B cell (primary cell): Measurements from ENCODE around the gene WASHC4. TPM values are rescaled to one million over a fixed set of nuclear protein-coding genes. Genes with fewer than 3 reads are reported as not detected.

ENCODE experiments used
- ATAC-seq: fragments of 200-7000 bp; cut with Tn5 transposase; one replicate; pipeline ENCODE4 v1.10.0; 2021; ENCODE audit warnings: low read depth, mild to moderate bottlenecking, moderate number of reproducible peaks, moderate library complexity
- CTCF ChIA-PET: fragments of 350-600 bp; sonication (Branson Sonifier 250); formaldehyde crosslinking; loops from one replicate; lab custom pipeline; 2021; ENCODE audit warnings: antibody characterized with exemption, inconsistent platforms; lab: Charles Lee
- POLR2A ChIA-PET: fragments of 350-600 bp; sonication (Branson Sonifier 250); formaldehyde crosslinking; loops from one replicate; lab custom pipeline; 2021; ENCODE audit warnings: antibody characterized with exemption; lab: Charles Lee
- DNase-seq: peaks from one replicate; pipeline ENCODE4 v3.0.0; 2013
- H2AFZ ChIP-seq: 2 replicates; pipeline ENCODE4 v1.6.1; 2012; ENCODE audit warnings: mild to moderate bottlenecking, low read depth, low read length; ENCODE audit not compliant: insufficient read depth, poor library complexity, severe bottlenecking
- H3K27ac ChIP-seq, 2 donors: 1 replicate in 1 of 2; 2 replicates in 1 of 2; pipeline ENCODE4 v1.5.1; 2012 to 2013; ENCODE audit warnings: low read length in 2 of 2, mild to moderate bottlenecking in 2 of 2, moderate library complexity in 1 of 2
- H3K27me3 ChIP-seq, 4 experiments: fragments of 200-600 bp in 1 of 4; sonication (generic) in 1 of 4; replicated peaks in 1 of 4; 1 replicate in 2 of 4; 2 replicates in 2 of 4; pipeline versions ENCODE4 v1.6.1 to v1.7.0; 2013 to 2016; ENCODE audit warnings: low read length in 3 of 4, mild to moderate bottlenecking in 2 of 4, mixed read lengths in 1 of 4, moderate library complexity in 1 of 4; ENCODE audit not compliant: insufficient read depth in 4 of 4, control insufficient read depth in 3 of 4; ENCODE audit errors: control extremely low read depth in 1 of 4
- H3K36me3 ChIP-seq, 2 experiments: replicated peaks in 1 of 2; 1 replicate in 1 of 2; 2 replicates in 1 of 2; pipeline versions ENCODE4 v1.6.1 to v1.7.1; 2013; ENCODE audit warnings: low read length in 1 of 2; ENCODE audit not compliant: insufficient read depth in 2 of 2, control insufficient read depth in 1 of 2; ENCODE audit errors: control extremely low read depth in 1 of 2, extremely low read depth in 1 of 2
- H3K4me1 ChIP-seq, 2 donors: fragments of 200-600 bp in 1 of 2; sonication (generic) in 1 of 2; 1 replicate in 1 of 2; 2 replicates in 1 of 2; pipeline versions ENCODE4 v1.5.1 to v1.6.1; 2013 to 2017; ENCODE audit warnings: low read length in 2 of 2; ENCODE audit not compliant: control insufficient read depth in 2 of 2, insufficient read depth in 2 of 2
- H3K4me2 ChIP-seq: replicated peaks from 2 replicates; pipeline ENCODE3; 2012; ENCODE audit warnings: mild to moderate bottlenecking, low read depth, low read length; ENCODE audit not compliant: poor library complexity, severe bottlenecking
- H3K4me3 ChIP-seq, 5 experiments: fragments of 200-600 bp in 1 of 5; sonication (generic) in 1 of 5; 1 replicate in 3 of 5; 2 replicates in 2 of 5; pipeline versions ENCODE4 v1.5.1 to v1.7.0; 2011 to 2016; ENCODE audit warnings: low read length in 4 of 5, mild to moderate bottlenecking in 4 of 5, low read depth in 2 of 5, control low read depth in 1 of 5, moderate library complexity in 1 of 5; ENCODE audit not compliant: insufficient read depth in 1 of 5; ENCODE audit errors: control extremely low read depth in 1 of 5, extremely low read depth in 1 of 5
- H3K79me2 ChIP-seq: fragments of 200-600 bp; sonication (generic); one replicate; pipeline ENCODE4 v1.6.0; 2016; ENCODE audit warnings: low read length; ENCODE audit not compliant: control insufficient read depth, insufficient read depth
- H3K9ac ChIP-seq: fragments of 200-600 bp; sonication (generic); 2 replicates; pipeline ENCODE4 v1.6.1; 2017; ENCODE audit warnings: mild to moderate bottlenecking, low read length, moderate library complexity
- H3K9me3 ChIP-seq, 3 donors: one replicate each; pipeline versions ENCODE4 v1.6.1 to v1.7.1; 2013; ENCODE audit warnings: low read length in 2 of 3; ENCODE audit not compliant: control insufficient read depth in 2 of 3, insufficient read depth in 1 of 3; ENCODE audit errors: control extremely low read depth in 1 of 3
- H4K20me1 ChIP-seq: 2 replicates; pipeline ENCODE4 v1.6.0; 2012; ENCODE audit warnings: mild to moderate bottlenecking, low read length; ENCODE audit not compliant: insufficient read depth, control insufficient read depth, poor library complexity, severe bottlenecking
- H3K27ac Mint-ChIP-seq: one replicate; pipeline ENCODE4 v1.8.0; 2021; ENCODE audit warnings: mixed read lengths
- H3K27me3 Mint-ChIP-seq: one replicate; pipeline ENCODE4 v1.8.0; 2021; ENCODE audit warnings: mixed read lengths
- H3K4me1 Mint-ChIP-seq: one replicate; pipeline ENCODE4 v1.8.0; 2021; ENCODE audit warnings: mixed read lengths
- H3K4me3 Mint-ChIP-seq: one replicate; pipeline ENCODE4 v1.8.0; 2021; ENCODE audit warnings: mixed read lengths
- H3K9me3 Mint-ChIP-seq: one replicate; pipeline ENCODE4 v1.8.0; 2022; ENCODE audit warnings: mixed read lengths; ENCODE audit not compliant: insufficient read depth
- EZH2 ChIP-seq: IDR thresholded peaks from 2 replicates; pipeline ENCODE4 v1.6.1; 2012; ENCODE audit warnings: borderline replicate concordance, low read depth, mild to moderate bottlenecking, moderate library complexity, low read length; ENCODE audit not compliant: insufficient read depth, poor library complexity, severe bottlenecking
- intact Hi-C: fragments of 100-400 bp; cut with micrococcal nuclease; formaldehyde crosslinking; loops from one replicate; pipeline ENCODE4 v1.10.0; 2022
- polyA plus RNA-seq: library from polyadenylated mRNA; depleted of rRNA; stranded (reverse); fragments of >200 nt; gene quantifications from 2 replicates; pipeline ENCODE4 v1.2.3, GENCODE V29; 2012
- total RNA-seq, 2 donors: library from RNA; stranded (reverse); fragments of 120-200 nt in 1 of 2; gene quantifications; 1 replicate in 1 of 2; 2 replicates in 1 of 2; pipeline versions ENCODE4 v1.2.3 to v1.2.4, GENCODE V29; 2013 to 2022
- TF ChIP-seq, protein P1 (sequence below): fragments of 200-600 bp; IDR thresholded peaks from one replicate; pipeline ENCODE4 v1.8.0; 2022; ENCODE audit warnings: antibody characterized with exemption, mild to moderate bottlenecking

WASHC4 gene
- total and polyA plus RNA-seq, 2 donors (not counting 1 experiment from before 2014, with no cell fraction given): 55.2 to 240 TPM

DNA sequence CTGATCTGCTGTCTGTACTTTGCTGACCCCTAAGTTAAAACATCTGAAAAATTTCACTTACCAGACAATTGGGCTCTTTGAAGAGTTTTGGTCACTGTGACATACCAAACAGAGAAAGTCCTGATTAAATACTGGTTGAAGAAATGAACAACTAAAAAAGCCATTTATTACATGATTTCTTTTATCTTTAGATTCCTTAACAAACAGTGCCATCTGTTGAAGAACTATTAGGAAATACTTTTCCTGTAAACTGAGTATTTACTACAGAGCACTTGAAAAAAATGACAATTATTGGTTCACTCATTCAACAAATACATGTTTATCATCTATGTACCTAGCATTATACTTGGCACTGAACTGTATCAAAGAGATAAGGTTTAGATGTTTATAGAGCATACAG lies 6.5 kb upstream of the WASHC4 start:
- Mint-ChIP-seq H3K4me3 (no peak overlapping the region), H3K4me1 (peaks cover 1% of the 10 kb centered on the region), H3K27ac (no peak overlapping the region), H3K9me3 (peaks cover 3% of the 10 kb centered on the region), H3K27me3 (peaks cover 21% of the 10 kb centered on the region)
- intact Hi-C loops: no loop called here
- Histone ChIP-seq H3K27me3 (peaks cover 0 to 6% (median 0%) of the 10 kb centered on the region in 4 experiments), H3K4me1 (peaks cover 0 to 3% of the 10 kb centered on the region in 2 donors), H2AFZ (no peak overlapping the region), H3K36me3 (no peaks in the 10 kb centered on the region), H3K79me2 (no peaks in the 10 kb centered on the region), H3K4me3 (no peak overlapping the region), H3K9ac (no peak overlapping the region), H3K9me3 (peaks cover 2 to 7% (median 4%) of the 10 kb centered on the region in 3 donors), H3K4me2 (no peak overlapping the region), H4K20me1 (no peaks in the 10 kb centered on the region), H3K27ac (no peak overlapping the region)
- CTCF ChIA-PET: interaction anchor here (1.7 kb wide), 1 partner anchor 719 kb away, joined by 6 read pairs; no protein-coding TSS in a partner anchor
- TF ChIP-seq EZH2: no peak
- TF ChIP-seq, protein P1, sequence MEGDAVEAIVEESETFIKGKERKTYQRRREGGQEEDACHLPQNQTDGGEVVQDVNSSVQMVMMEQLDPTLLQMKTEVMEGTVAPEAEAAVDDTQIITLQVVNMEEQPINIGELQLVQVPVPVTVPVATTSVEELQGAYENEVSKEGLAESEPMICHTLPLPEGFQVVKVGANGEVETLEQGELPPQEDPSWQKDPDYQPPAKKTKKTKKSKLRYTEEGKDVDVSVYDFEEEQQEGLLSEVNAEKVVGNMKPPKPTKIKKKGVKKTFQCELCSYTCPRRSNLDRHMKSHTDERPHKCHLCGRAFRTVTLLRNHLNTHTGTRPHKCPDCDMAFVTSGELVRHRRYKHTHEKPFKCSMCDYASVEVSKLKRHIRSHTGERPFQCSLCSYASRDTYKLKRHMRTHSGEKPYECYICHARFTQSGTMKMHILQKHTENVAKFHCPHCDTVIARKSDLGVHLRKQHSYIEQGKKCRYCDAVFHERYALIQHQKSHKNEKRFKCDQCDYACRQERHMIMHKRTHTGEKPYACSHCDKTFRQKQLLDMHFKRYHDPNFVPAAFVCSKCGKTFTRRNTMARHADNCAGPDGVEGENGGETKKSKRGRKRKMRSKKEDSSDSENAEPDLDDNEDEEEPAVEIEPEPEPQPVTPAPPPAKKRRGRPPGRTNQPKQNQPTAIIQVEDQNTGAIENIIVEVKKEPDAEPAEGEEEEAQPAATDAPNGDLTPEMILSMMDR: no peak
- no peak for ATAC-seq
- POLR2A ChIA-PET: no interaction called here
- no peak for DNase-seq

DNA sequence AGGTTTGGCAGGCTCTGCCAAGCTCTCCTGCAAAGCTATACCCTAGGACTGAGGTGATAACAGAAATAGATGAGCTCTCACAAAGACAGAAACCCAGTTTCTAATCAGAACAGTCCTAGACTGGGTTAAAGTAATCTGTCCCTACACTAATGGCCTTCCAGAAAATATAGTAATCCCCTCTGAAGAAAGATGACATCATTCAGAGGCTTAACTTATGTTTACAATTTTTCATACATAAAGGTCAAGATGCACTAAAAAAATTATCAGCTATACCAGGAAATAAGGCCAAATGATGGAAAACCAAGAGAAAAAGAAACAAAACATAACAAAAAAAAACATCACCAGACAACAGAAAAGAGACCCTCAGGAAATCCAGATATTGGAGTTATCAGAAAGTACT lies 4.9 kb upstream of the WASHC4 start:
- H3K4me3 Mint-ChIP-seq: no peak overlapping the region
- no peak overlapping the region for H3K27ac Mint-ChIP-seq
- Histone ChIP-seq H3K9ac (no peak overlapping the region), H3K27ac (no peak overlapping the region), H3K9me3 (peaks cover 0 to 3% (median 0%) of the 10 kb centered on the region in 3 donors), H4K20me1 (no peaks in the 10 kb centered on the region), H3K4me2 (no peak overlapping the region), H3K79me2 (peaks cover 8% of the 10 kb centered on the region), H3K27me3 (peaks cover 0 to 9% (median 0%) of the 10 kb centered on the region in 4 experiments), H3K36me3 (no peaks in the 10 kb centered on the region), H2AFZ (no peak overlapping the region), H3K4me1 (peaks cover 3 to 5% of the 10 kb centered on the region in 2 donors), H3K4me3 (no peak overlapping the region)
- DNase-seq (no peak), ATAC-seq (no peak)
- H3K9me3 Mint-ChIP-seq: peaks cover 3% of the 10 kb centered on the region
- intact Hi-C loops: no loop called here
- TF ChIP-seq EZH2: no peak
- TF ChIP-seq, protein P1: no peak
- ChIA-PET POLR2A (no interaction called here), CTCF (interaction anchor here (0.7 to 1.7 kb wide), 2 partner anchors 721 to 887 kb away, joined by 5 to 6 read pairs; partner anchors contain the start of gene TXNRD1)
- H3K27me3 Mint-ChIP-seq: peaks cover 16% of the 10 kb centered on the region
- H3K4me1 Mint-ChIP-seq: peaks cover 8% of the 10 kb centered on the region
